ENCODE data around the gene SRD5A2. TPM values are rescaled to one million over a fixed set of nuclear protein-coding genes. Genes with fewer than 3 reads are reported as not detected.

Gene SRD5A2
- total RNA-seq = not detected
- total RNA-seq (2013) = not detected
- 0 to 0.14 (median 0) reads per million in 29 experiments for total RNA-seq

- ChIA-PET POLR2A (no interaction called here), CTCF (no interaction called here)
- Mint-ChIP-seq H3K4me3 (no peak within 1 kb of the TSS), H3K9me3 (peaks cover 0 to 6% (median 1%) of the 10 kb centered on the region in 3 donors), H3K36me3 (no peaks in the 10 kb centered on the region), H3K27me3 (peaks cover 37 to 46% of the 10 kb centered on the region in 2 donors), H3K27ac (no peak within 1 kb of the TSS), H3K4me1 (peaks cover 0 to 3% (median 0%) of the 10 kb centered on the region in 3 donors)
- ATAC-seq (replicated peaks in 1 of 4) (no peak), DNase-seq (no peak)
- H3K4me3 ChIP-seq (ENCODE audit: control insufficient read depth in 1 of 2, extremely low read depth in 1 of 2, low read length in 1 of 2) = no peak within 1 kb of the TSS
- no peaks in the 10 kb centered on the region for H3K4me1 ChIP-seq (ENCODE audit: control insufficient read depth in 1 of 2, extremely low read depth in 1 of 2, insufficient read depth in 2 of 2, low read length in 2 of 2)
- WGBS (ENCODE audit: insufficient coverage) = 9% methylated on average over 73 of the region's 76 CpGs
- no peak within 1 kb of the TSS for H3K27ac ChIP-seq (ENCODE audit: low read length)
- H3K36me3 ChIP-seq (ENCODE audit: control insufficient read depth in 2 of 2, extremely low read depth in 1 of 2, insufficient read depth in 1 of 2, low read length in 1 of 2) = no peaks in the 10 kb centered on the region
- H3K9me3 ChIP-seq = no peaks in the 10 kb centered on the region
- peaks cover 4 to 18% of the 10 kb centered on the region in 2 experiments for H3K27me3 ChIP-seq (replicated peaks in 1 of 2; ENCODE audit: control insufficient read depth in 2 of 2, extremely low read depth in 1 of 2, insufficient read depth in 2 of 2, low read length in 1 of 2)
Measured at GRCh38 chr2:31580321-31581117, at the start of gene SRD5A2. Gene SRD5A2 (minus strand): TSS chr2:31580938. CDS start chr2:31580900, 38 bp downstream.

- Histone ChIP-seq H3K4me3 (ENCODE audit: control insufficient read depth in 1 of 2, extremely low read depth in 1 of 2, low read length in 1 of 2) (no peak overlapping the region), H3K27me3 (replicated peaks in 1 of 2; ENCODE audit: control insufficient read depth in 2 of 2, extremely low read depth in 1 of 2, insufficient read depth in 2 of 2, low read length in 1 of 2) (no peaks in the 10 kb centered on the region), H3K27ac (ENCODE audit: low read length) (no peak overlapping the region), H3K4me1 (ENCODE audit: control insufficient read depth in 1 of 2, extremely low read depth in 1 of 2, insufficient read depth in 2 of 2, low read length in 2 of 2) (no peaks in the 10 kb centered on the region), H3K9me3 (peaks cover 2% of the 10 kb centered on the region), H3K36me3 (ENCODE audit: control insufficient read depth in 2 of 2, extremely low read depth in 1 of 2, insufficient read depth in 1 of 2, low read length in 1 of 2) (no peaks in the 10 kb centered on the region)
- no CpG with 5 or more reads among the region's 3 CpGs for WGBS (ENCODE audit: insufficient coverage)
- no peaks in the 10 kb centered on the region for H3K36me3 Mint-ChIP-seq
- DNase-seq (no peak), ATAC-seq (replicated peaks in 1 of 4) (no peak)
- POLR2A ChIA-PET = no interaction called here
- peaks cover 19 to 36% (median 24%) of the 10 kb centered on the region in 3 donors for H3K9me3 Mint-ChIP-seq
- H3K4me1 Mint-ChIP-seq = no peaks in the 10 kb centered on the region
- H3K27ac Mint-ChIP-seq = no peak overlapping the region
- H3K27me3 Mint-ChIP-seq = no peaks in the 10 kb centered on the region
- CTCF ChIA-PET = no interaction called here
- no peak overlapping the region for H3K4me3 Mint-ChIP-seq
Measured at GRCh38 chr2:31606509-31606908, 25.8 kb upstream of the SRD5A2 start.

- no peak for ATAC-seq (replicated peaks in 1 of 4)
- ChIA-PET POLR2A (no interaction called here), CTCF (no interaction called here)
- Histone ChIP-seq H3K9me3 (no peaks in the 10 kb centered on the region), H3K27me3 (replicated peaks in 1 of 2; ENCODE audit: control insufficient read depth in 2 of 2, extremely low read depth in 1 of 2, insufficient read depth in 2 of 2, low read length in 1 of 2) (no peaks in the 10 kb centered on the region), H3K27ac (ENCODE audit: low read length) (no peak overlapping the region), H3K4me1 (ENCODE audit: control insufficient read depth in 1 of 2, extremely low read depth in 1 of 2, insufficient read depth in 2 of 2, low read length in 2 of 2) (no peaks in the 10 kb centered on the region), H3K36me3 (ENCODE audit: control insufficient read depth in 2 of 2, extremely low read depth in 1 of 2, insufficient read depth in 1 of 2, low read length in 1 of 2) (no peaks in the 10 kb centered on the region), H3K4me3 (ENCODE audit: control insufficient read depth in 1 of 2, extremely low read depth in 1 of 2, low read length in 1 of 2) (no peak overlapping the region)
- Mint-ChIP-seq H3K27ac (no peak overlapping the region), H3K9me3 (peaks cover 13 to 54% (median 17%) of the 10 kb centered on the region in 3 donors), H3K4me1 (no peaks in the 10 kb centered on the region), H3K27me3 (no peaks in the 10 kb centered on the region), H3K4me3 (no peak overlapping the region), H3K36me3 (no peaks in the 10 kb centered on the region)
- no peak for DNase-seq
Measured at GRCh38 chr2:31598694-31599093, 18.0 kb upstream of the SRD5A2 start.

- Mint-ChIP-seq H3K4me1 (peaks cover 0 to 2% (median 0%) of the 10 kb centered on the region in 3 donors), H3K27ac (no peak overlapping the region), H3K4me3 (no peak overlapping the region), H3K9me3 (peaks cover 5 to 10% (median 8%) of the 10 kb centered on the region in 3 donors), H3K36me3 (no peaks in the 10 kb centered on the region), H3K27me3 (peaks cover 41 to 43% of the 10 kb centered on the region in 2 donors)
- no peaks in the 10 kb centered on the region for H3K4me1 ChIP-seq (ENCODE audit: control insufficient read depth in 1 of 2, extremely low read depth in 1 of 2, insufficient read depth in 2 of 2, low read length in 2 of 2)
- H3K9me3 ChIP-seq = no peaks in the 10 kb centered on the region
- H3K27ac ChIP-seq (ENCODE audit: low read length) = no peak overlapping the region
- ATAC-seq (replicated peaks in 1 of 4) (no peak), DNase-seq (no peak)
- H3K36me3 ChIP-seq (ENCODE audit: control insufficient read depth in 2 of 2, extremely low read depth in 1 of 2, insufficient read depth in 1 of 2, low read length in 1 of 2) = no peaks in the 10 kb centered on the region
- POLR2A ChIA-PET = no interaction called here
- peaks cover 2 to 12% of the 10 kb centered on the region in 2 experiments for H3K27me3 ChIP-seq (replicated peaks in 1 of 2; ENCODE audit: control insufficient read depth in 2 of 2, extremely low read depth in 1 of 2, insufficient read depth in 2 of 2, low read length in 1 of 2)
- no peak overlapping the region for H3K4me3 ChIP-seq (ENCODE audit: control insufficient read depth in 1 of 2, extremely low read depth in 1 of 2, low read length in 1 of 2)
- CTCF ChIA-PET = no interaction called here
Measured at GRCh38 chr2:31586230-31586629, 5.5 kb upstream of the SRD5A2 start.

GRCh38 chr2:31581124-31581795, 522 bp upstream of the SRD5A2 start:
- ChIA-PET POLR2A (no interaction called here), CTCF (no interaction called here)
- 56% methylated on average over 33 of the region's 35 CpGs for WGBS (ENCODE audit: insufficient coverage)
- no peak for DNase-seq
- Histone ChIP-seq H3K4me1 (ENCODE audit: control insufficient read depth in 1 of 2, extremely low read depth in 1 of 2, insufficient read depth in 2 of 2, low read length in 2 of 2) (no peaks in the 10 kb centered on the region), H3K27me3 (replicated peaks in 1 of 2; ENCODE audit: control insufficient read depth in 2 of 2, extremely low read depth in 1 of 2, insufficient read depth in 2 of 2, low read length in 1 of 2) (peaks cover 4 to 18% of the 10 kb centered on the region in 2 experiments), H3K9me3 (no peaks in the 10 kb centered on the region), H3K36me3 (ENCODE audit: control insufficient read depth in 2 of 2, extremely low read depth in 1 of 2, insufficient read depth in 1 of 2, low read length in 1 of 2) (no peaks in the 10 kb centered on the region), H3K27ac (ENCODE audit: low read length) (no peak overlapping the region), H3K4me3 (ENCODE audit: control insufficient read depth in 1 of 2, extremely low read depth in 1 of 2, low read length in 1 of 2) (no peak overlapping the region)
- no peak overlapping the region for H3K27ac Mint-ChIP-seq
- H3K36me3 Mint-ChIP-seq = no peaks in the 10 kb centered on the region
- peaks cover 0 to 3% (median 0%) of the 10 kb centered on the region in 3 donors for H3K4me1 Mint-ChIP-seq
- no peak overlapping the region for H3K4me3 Mint-ChIP-seq
- peaks cover 33 to 48% of the 10 kb centered on the region in 2 donors for H3K27me3 Mint-ChIP-seq
- peaks cover 0 to 6% (median 1%) of the 10 kb centered on the region in 3 donors for H3K9me3 Mint-ChIP-seq
- ATAC-seq (replicated peaks in 1 of 4) = no peak

GRCh38 chr2:31579996-31580320, 780 bp downstream of the SRD5A2 start:
- no peaks in the 10 kb centered on the region for H3K36me3 ChIP-seq (ENCODE audit: control insufficient read depth in 2 of 2, extremely low read depth in 1 of 2, insufficient read depth in 1 of 2, low read length in 1 of 2)
- H3K27ac ChIP-seq (ENCODE audit: low read length) = no peak overlapping the region
- peaks cover 4 to 18% of the 10 kb centered on the region in 2 experiments for H3K27me3 ChIP-seq (replicated peaks in 1 of 2; ENCODE audit: control insufficient read depth in 2 of 2, extremely low read depth in 1 of 2, insufficient read depth in 2 of 2, low read length in 1 of 2)
- peaks cover 0 to 3% (median 0%) of the 10 kb centered on the region in 3 donors for H3K4me1 Mint-ChIP-seq
- H3K4me1 ChIP-seq (ENCODE audit: control insufficient read depth in 1 of 2, extremely low read depth in 1 of 2, insufficient read depth in 2 of 2, low read length in 2 of 2) = no peaks in the 10 kb centered on the region
- peaks cover 38 to 46% of the 10 kb centered on the region in 2 donors for H3K27me3 Mint-ChIP-seq
- no peak for ATAC-seq (replicated peaks in 1 of 4)
- CTCF ChIA-PET = no interaction called here
- H3K4me3 Mint-ChIP-seq = no peak overlapping the region
- no peak overlapping the region for H3K27ac Mint-ChIP-seq
- POLR2A ChIA-PET = no interaction called here
- DNase-seq = no peak
- H3K9me3 ChIP-seq = no peaks in the 10 kb centered on the region
- H3K4me3 ChIP-seq (ENCODE audit: control insufficient read depth in 1 of 2, extremely low read depth in 1 of 2, low read length in 1 of 2) = no peak overlapping the region
- H3K36me3 Mint-ChIP-seq = no peaks in the 10 kb centered on the region
- peaks cover 0 to 6% (median 1%) of the 10 kb centered on the region in 3 donors for H3K9me3 Mint-ChIP-seq
- WGBS (ENCODE audit: insufficient coverage) = 19% methylated on average over 6 of the region's 13 CpGs

Measured in T-cell (primary cell).